ENCODE data around the gene AFG3L2.

Gene AFG3L2

GRCh38 chr18:12352188-12352587 is 24.8 kb downstream of the AFG3L2 start:
- Histone ChIP-seq H3K27me3 (replicated peaks) (no peaks in the 10 kb centered on the region), H3K4me3 (ENCODE audit: low read depth, low read length) (no peak overlapping the region), H3K36me3 (replicated peaks) (peaks cover 43% of the 10 kb centered on the region), H3K27ac (no peak overlapping the region)
- DNase-seq = no peak
- in situ Hi-C loops (cut with HindIII; ENCODE audit: low pct_ligation_motif_present, low sequenced_read_pairs) = no loop called here
- no peak for TF ChIP-seq CTCF (IDR thresholded peaks at IDR 0.05; ENCODE audit: low read depth, low read length, missing control alignments)

GRCh38 chr18:12347895-12348294 is 29.1 kb downstream of the AFG3L2 start:
- DNase-seq = no peak
- Histone ChIP-seq H3K4me3 (ENCODE audit: low read depth, low read length) (no peak overlapping the region), H3K27ac (no peak overlapping the region), H3K27me3 (replicated peaks) (no peaks in the 10 kb centered on the region), H3K36me3 (replicated peaks) (peaks cover 54% of the 10 kb centered on the region)
- no peak for TF ChIP-seq CTCF (IDR thresholded peaks at IDR 0.05; ENCODE audit: low read depth, low read length, missing control alignments)
- in situ Hi-C loops (cut with HindIII; ENCODE audit: low pct_ligation_motif_present, low sequenced_read_pairs) = no loop called here

- Histone ChIP-seq H3K36me3 (replicated peaks) (peaks cover 59% of the 10 kb centered on the region), H3K27ac (no peak overlapping the region), H3K27me3 (replicated peaks) (no peaks in the 10 kb centered on the region), H3K4me3 (ENCODE audit: low read depth, low read length) (no peak overlapping the region)
- no peak for TF ChIP-seq CTCF (IDR thresholded peaks at IDR 0.05; ENCODE audit: low read depth, low read length, missing control alignments)
- DNase-seq = no peak
- in situ Hi-C loops (cut with HindIII; ENCODE audit: low pct_ligation_motif_present, low sequenced_read_pairs) = no loop called here
These were observed 30.8 kb downstream of the AFG3L2 start for GRCh38 chr18:12346240-12346565.

- in situ Hi-C loops (cut with HindIII; ENCODE audit: low pct_ligation_motif_present, low sequenced_read_pairs) = no loop called here
- no peak for TF ChIP-seq CTCF (IDR thresholded peaks at IDR 0.05; ENCODE audit: low read depth, low read length, missing control alignments)
- no peaks in the 10 kb centered on the region for H3K27me3 ChIP-seq (replicated peaks)
- H3K4me3 ChIP-seq (ENCODE audit: low read depth, low read length) = no peak overlapping the region
- H3K36me3 ChIP-seq (replicated peaks) = peaks cover 58% of the 10 kb centered on the region
- DNase-seq = no peak
- H3K27ac ChIP-seq = no peak overlapping the region
These were observed 31.4 kb downstream of the AFG3L2 start for GRCh38 chr18:12345491-12346239.

GRCh38 chr18:12342661-12343060 is 34.4 kb downstream of the AFG3L2 start:
- H3K27me3 ChIP-seq (replicated peaks) = no peaks in the 10 kb centered on the region
- no peak overlapping the region for H3K27ac ChIP-seq
- TF ChIP-seq CTCF (IDR thresholded peaks at IDR 0.05; ENCODE audit: low read depth, low read length, missing control alignments) = no peak
- H3K4me3 ChIP-seq (ENCODE audit: low read depth, low read length) = no peak overlapping the region
- in situ Hi-C loops (cut with HindIII; ENCODE audit: low pct_ligation_motif_present, low sequenced_read_pairs) = no loop called here
- DNase-seq = no peak
- peaks cover 43% of the 10 kb centered on the region for H3K36me3 ChIP-seq (replicated peaks)

Measured in brain microvascular endothelial cell (primary cell).